ENCODE results near the gene EFCAB11.

Gene EFCAB11

DNA sequence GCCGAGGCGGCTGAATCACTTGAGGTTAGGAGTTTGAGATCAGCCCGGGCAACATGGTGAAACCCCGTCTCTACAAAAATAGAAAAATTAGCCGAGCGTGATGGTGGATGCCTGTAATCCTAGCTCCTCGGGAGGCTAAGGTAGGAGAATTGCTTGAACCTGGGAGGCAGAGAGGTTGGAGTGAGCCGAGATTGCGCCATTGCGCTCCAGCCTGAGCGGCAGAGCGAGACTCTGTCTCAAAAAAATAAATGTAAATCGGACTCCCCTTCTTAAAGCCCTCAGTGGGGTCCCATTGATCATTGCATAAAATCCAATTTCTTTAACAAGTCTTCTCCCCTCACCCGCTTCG lies 2.1 kb upstream of the EFCAB11 start:
- DNase-seq (ENCODE audit: low read depth): no peak

DNA sequence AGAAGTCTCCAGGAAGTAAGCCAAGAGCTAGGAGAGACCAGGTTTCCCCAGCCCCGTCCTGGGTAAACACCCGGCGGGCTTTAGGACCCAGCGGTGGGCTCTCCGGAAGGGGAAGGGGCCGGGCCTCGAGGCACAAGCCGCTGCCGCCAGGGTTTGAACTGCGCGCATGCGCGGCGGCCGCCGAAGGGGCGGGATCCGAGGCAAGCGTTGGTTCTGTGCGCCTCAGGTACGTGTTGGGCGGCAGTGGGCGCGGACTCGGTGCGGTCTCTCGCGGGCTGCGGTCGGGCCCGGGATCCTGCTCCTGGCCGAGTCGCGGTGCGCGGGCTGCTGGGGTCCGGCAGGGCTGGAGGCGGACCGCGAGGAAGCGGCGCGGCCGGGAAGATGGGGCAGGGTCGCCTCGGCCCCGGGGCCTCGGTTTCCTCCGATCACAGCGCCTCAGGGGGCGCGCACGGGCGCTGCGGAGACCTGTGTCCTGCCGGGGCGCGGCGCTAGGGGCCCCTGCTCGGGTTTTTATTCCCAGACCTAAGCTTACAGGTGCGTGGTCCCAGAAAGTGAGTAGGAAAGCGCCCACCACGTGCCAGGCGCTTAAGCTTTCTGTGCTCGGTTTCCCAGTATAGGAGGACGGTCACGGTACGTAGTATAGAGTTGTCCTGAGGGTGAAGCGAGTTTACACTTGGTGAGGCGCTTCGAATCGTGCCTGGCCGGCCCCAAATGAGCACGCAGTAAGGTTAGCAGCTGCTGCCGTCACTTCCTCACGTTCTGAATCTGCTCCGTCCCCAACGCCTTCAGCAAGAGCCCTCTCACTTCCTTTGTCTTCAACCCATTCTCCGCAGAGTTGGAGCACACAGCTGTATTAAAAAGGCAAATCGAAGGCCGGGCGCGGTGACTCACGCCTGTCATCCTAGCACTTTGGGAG lies 1.5 kb upstream of the EFCAB11 start, which contains the start of gene TDP1:
Gene TDP1 (plus strand): TSS at position 183 of the 916 bp plus-strand sequence. CDS start 7,188 bp downstream, outside the sequence.
- DNase-seq (ENCODE audit: low read depth): peak; percentile 97

- no peak for DNase-seq (ENCODE audit: low read depth)
Measured at GRCh38 chr14:89955022-89955744, 653 bp upstream of the EFCAB11 start.

DNA sequence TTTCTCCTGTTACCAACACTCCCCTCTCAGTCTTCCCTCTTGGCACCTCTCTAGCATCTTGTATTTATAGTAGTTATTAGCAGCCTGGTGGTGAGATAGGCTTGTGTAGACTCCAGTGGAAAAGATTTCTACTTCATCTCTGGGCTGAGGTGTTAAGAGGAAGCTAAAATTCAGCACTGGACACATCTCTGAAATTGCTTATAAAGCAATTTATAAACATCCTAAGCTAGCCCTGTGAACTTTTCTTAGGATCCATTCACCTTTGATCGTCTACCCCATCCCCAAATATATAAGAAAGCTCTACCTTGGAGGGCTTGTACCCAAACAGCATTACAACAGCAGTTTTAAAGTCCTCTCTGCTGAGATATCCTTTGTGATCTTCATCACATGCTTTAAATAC lies 928 bp downstream of the EFCAB11 start:
- DNase-seq (ENCODE audit: low read depth): no peak

- no peak for DNase-seq (ENCODE audit: low read depth)
Measured at GRCh38 chr14:89952576-89952975, 2.0 kb downstream of the EFCAB11 start.

DNA sequence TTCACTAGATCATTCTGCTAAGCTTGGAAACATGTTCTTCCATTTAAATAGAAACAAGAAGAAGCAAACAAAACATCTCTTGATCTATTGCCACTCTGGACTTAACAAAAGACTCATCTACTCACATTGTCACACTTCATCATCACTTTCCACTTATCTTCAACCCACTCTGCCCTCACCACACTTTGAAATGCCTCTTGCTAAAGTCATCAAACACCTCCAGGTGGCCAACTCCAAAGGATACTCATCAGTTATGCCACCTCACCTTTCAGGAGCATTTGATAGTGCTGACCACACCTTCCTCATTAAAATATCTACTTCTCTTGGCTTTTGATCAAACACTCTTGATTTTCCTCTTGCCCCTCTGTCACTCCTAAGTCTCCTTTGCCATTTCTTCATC lies 7.2 kb downstream of the EFCAB11 start:
- no peak for DNase-seq (ENCODE audit: low read depth)

GRCh38 chr14:89941830-89942377 lies 12.6 kb downstream of the EFCAB11 start:
- no peak for DNase-seq (ENCODE audit: low read depth)

- no peak for DNase-seq (ENCODE audit: low read depth)
Measured at GRCh38 chr14:89936654-89937185, 17.8 kb downstream of the EFCAB11 start.

GRCh38 chr14:89933002-89933401 lies 21.5 kb downstream of the EFCAB11 start:
- DNase-seq (ENCODE audit: low read depth): no peak

GRCh38 chr14:89927186-89927865 lies 27.2 kb downstream of the EFCAB11 start:
- DNase-seq (ENCODE audit: low read depth): no peak

GRCh38 chr14:89926694-89927093 lies 27.8 kb downstream of the EFCAB11 start:
- DNase-seq (ENCODE audit: low read depth): no peak

DNA sequence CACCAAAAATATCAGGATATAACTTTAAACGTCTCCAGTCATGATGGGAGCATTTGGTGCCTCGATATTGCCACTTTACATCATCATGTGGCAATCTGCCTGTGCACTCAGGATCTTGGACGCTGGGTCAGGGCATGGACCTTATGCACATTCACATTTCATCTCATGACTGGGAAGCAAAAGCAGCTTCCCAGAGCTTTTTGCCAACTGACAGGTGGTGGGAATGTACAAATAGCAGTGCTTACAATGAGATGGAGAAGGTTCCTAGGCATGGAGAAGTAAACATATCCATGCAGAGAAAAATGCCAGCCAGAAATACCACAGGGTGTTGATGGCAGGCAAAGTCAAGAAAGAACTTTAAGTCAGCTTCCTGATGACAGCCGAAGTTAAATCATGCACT lies 30.3 kb downstream of the EFCAB11 start:
- DNase-seq (ENCODE audit: low read depth): no peak

DNA sequence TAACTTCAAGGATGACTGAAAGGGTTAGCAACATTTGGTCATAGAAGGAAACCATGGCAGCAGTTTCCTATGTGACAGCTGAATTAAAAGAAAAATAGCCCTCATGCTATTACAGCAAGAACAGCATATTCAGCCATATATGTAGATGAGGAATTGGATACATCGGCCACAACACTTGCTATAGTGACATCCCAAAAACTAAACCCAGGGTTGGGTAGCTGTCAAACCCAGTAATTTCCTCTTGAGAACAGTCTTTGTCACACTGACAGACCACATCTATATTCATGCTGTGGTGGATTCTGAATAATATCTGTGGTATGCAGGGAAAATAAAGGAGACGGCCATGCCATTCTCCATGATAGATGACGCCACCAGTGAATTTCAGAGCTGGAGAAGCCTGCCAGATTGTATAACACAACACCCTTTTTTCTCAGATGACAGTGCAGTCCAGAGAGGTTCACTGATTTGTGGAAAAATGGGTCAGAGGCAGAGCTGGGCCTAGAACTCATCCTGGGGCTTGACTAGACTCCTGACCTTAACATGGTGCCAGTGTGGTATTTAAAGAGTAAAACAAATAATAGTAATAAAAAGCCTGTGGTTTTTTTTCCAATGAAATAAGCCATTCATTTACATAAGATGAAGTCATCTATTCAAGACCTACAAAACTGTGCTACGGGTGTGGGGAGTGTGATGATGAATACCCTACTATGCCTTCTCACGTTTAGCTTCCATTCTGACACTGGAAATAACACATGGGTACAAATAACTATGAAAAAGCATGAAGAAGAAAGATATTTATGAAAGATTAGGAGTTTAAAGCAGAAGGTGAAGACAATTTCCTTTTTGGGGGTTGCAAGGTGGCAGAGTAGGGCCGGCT lies 32.3 kb downstream of the EFCAB11 start:
- DNase-seq (ENCODE audit: low read depth): no peak

DNA sequence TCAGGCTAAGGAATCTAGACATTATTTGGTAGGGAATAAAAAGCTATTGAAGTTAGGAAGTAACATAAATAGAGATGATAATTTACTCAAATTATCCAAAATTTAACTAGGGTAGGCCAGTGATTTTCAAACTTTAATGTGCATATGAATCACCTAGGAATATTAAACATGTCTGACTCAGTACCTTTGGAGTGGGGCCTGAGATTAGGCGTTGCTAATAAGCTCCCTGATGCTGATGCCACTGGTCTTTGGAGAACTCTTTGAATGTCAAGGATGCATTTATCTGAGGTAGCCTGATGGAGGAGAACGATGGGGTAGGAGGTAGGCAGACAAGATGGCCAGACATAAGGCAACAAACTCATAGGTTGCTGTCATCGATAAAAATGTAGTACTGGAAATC lies 33.2 kb downstream of the EFCAB11 start:
- no peak for DNase-seq (ENCODE audit: low read depth)

DNA sequence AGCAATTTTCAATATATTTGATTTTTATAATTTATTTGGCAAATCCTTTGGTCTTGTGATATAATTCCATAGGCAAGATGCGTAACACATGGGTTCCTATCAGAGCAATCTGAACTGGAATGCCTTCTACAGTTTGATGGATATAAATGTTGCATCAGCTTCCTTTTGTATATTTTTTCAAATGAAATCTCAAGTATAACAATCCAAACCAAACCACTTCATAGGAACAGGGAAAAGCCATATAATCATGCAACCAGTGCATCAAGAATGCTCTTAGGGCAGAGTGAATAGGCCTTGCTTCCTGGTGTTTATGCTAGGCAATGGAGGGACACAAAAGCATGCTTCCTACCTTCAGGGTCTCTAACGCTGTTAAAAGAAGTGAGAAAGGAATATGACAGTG lies 34.5 kb downstream of the EFCAB11 start:
- DNase-seq (ENCODE audit: low read depth): no peak

- no peak for DNase-seq (ENCODE audit: low read depth)
Measured at GRCh38 chr14:89918721-89919120, 35.8 kb downstream of the EFCAB11 start.

GRCh38 chr14:89915114-89915878 lies 39.2 kb downstream of the EFCAB11 start:
- peak; percentile 29 for DNase-seq (ENCODE audit: low read depth)

- DNase-seq (ENCODE audit: low read depth): no peak
Measured at GRCh38 chr14:89912667-89913211, 41.8 kb downstream of the EFCAB11 start.

GRCh38 chr14:89912221-89912620 lies 42.3 kb downstream of the EFCAB11 start:
- DNase-seq (ENCODE audit: low read depth): no peak
